Measurements from ENCODE around the gene KIRREL3.

DNA sequence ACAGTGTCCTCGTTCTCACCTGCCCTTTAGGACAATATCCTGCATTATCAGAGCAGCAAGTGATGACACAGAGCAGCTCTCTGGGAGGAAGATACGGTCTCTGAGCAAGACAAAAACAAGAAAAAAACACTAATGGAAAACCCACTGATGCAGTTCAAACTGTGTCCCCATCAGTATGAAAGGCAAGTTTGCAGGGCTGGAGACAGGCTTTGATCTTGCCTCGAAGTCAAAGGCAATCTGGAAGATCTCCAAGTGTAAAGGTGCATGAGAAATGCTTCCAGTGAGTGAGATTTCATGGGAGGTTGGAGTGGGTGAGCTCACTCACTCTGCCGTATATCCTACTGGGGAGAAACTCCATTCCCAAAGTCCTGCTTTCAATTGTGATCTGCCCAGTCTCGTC, 157.5 kb downstream of the KIRREL3 start:
- no peak for TF ChIP-seq POLR2A (IDR thresholded peaks at IDR 0.05)
- TF ChIP-seq, protein P1, sequence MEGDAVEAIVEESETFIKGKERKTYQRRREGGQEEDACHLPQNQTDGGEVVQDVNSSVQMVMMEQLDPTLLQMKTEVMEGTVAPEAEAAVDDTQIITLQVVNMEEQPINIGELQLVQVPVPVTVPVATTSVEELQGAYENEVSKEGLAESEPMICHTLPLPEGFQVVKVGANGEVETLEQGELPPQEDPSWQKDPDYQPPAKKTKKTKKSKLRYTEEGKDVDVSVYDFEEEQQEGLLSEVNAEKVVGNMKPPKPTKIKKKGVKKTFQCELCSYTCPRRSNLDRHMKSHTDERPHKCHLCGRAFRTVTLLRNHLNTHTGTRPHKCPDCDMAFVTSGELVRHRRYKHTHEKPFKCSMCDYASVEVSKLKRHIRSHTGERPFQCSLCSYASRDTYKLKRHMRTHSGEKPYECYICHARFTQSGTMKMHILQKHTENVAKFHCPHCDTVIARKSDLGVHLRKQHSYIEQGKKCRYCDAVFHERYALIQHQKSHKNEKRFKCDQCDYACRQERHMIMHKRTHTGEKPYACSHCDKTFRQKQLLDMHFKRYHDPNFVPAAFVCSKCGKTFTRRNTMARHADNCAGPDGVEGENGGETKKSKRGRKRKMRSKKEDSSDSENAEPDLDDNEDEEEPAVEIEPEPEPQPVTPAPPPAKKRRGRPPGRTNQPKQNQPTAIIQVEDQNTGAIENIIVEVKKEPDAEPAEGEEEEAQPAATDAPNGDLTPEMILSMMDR (IDR thresholded peaks at IDR 0.05), result no peak

Data from testis (tissue), 2 donors.